HEK293T (cell line): Measurements from ENCODE around the gene LDHD.

Experiments used
- FOXK2 ChIP-seq: fragments of 450-650 bp; IDR thresholded peaks from 2 replicates; pipeline ENCODE4 v1.6.1; 2016; ENCODE audit warnings: mild to moderate bottlenecking
- HDGF ChIP-seq: fragments of 450-650 bp; IDR thresholded peaks from 2 replicates; pipeline ENCODE4 v1.6.1; 2017; ENCODE audit warnings: antibody characterized with exemption, borderline replicate concordance

DNA sequence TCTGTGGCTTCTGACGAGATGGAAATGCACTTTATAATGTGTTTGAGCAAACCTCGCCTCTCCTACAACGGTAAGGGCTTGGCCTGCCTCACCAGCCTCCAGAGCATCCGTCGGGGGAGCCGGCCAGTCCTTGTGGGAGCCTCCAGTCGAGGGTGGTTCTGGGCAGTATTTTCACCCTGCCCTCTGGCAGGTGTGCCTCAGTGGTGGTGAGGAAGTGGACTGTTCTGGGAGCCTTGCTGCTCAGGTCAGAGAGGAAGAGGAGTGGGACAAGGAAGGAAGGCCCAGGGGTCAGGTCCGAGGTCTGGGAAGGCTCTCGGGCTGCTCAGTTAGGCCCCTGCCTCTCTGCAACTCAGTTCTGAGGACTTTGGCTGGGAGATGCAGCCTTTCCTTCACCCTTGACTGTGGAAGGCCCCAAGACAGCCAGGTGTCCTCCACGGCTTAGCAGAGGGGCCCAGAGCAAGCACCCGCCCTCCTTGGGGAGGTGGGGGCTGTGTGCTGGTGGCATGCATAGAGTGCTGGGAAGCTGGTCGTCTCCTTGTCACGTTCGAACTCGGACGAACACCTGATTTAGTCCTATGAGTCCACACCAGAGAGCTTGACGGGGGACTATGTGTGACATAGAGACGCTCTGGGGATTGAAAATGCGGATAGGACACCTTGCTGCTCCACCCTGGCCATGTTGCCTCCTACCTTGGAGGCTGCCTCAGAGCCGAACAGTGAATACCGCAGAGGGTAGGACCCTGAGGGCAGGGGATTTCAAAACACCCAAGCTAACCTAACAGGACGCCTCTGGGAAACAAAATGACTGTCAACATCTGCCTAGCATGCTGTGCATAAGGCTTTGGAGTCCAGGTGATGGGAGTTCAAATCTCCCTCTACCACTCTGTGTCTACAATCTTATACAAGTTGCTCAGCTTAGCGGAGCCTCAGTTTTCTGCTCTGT, 22.7 kb downstream of the LDHD start:
- TF ChIP-seq FOXK2 (no peak), HDGF (no peak)
